ENCODE data around the gene L2HGDH.
A peak's percentile ranks its signal among the peaks of the same experiment; 100 is the strongest.
"Not testable (repeated sequence)": the region's sequence is repeated elsewhere in the genome, so short reads cannot be mapped to it uniquely, and the experiment has no call there.

The L2HGDH gene

DNA sequence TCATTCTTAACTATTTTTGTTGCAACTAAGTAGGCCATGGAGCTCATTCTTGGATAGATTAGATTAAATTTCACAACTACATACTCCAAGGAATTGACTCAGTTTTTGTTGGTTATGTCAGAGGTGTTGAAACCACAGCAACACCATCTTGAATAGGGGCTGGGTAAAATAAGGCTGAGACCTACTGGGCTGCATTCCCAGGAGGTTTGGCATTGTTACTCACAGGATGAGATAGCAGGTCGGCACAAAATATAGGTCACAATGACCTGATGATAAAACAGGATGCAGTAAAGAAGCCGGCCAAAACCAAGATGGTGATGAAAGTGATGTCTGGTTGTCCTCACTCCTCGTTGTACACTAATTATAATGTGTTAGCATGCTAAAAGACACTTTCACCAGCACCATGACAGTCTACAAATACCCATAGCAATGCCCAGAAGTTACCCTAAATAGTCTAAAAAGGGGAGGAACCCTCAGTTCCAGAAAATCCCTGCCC lies 21.0 kb upstream of the L2HGDH start:
- Histone ChIP-seq H3K27ac (peak overlapping the region in 1 of 2 donors; percentile 50), H3K4me3 (no peak overlapping the region)
- TF ChIP-seq, protein P1, sequence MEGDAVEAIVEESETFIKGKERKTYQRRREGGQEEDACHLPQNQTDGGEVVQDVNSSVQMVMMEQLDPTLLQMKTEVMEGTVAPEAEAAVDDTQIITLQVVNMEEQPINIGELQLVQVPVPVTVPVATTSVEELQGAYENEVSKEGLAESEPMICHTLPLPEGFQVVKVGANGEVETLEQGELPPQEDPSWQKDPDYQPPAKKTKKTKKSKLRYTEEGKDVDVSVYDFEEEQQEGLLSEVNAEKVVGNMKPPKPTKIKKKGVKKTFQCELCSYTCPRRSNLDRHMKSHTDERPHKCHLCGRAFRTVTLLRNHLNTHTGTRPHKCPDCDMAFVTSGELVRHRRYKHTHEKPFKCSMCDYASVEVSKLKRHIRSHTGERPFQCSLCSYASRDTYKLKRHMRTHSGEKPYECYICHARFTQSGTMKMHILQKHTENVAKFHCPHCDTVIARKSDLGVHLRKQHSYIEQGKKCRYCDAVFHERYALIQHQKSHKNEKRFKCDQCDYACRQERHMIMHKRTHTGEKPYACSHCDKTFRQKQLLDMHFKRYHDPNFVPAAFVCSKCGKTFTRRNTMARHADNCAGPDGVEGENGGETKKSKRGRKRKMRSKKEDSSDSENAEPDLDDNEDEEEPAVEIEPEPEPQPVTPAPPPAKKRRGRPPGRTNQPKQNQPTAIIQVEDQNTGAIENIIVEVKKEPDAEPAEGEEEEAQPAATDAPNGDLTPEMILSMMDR (IDR thresholded peaks at IDR 0.05) = no peak
- no peak for DNase-seq (ENCODE audit: low spot score)

DNA sequence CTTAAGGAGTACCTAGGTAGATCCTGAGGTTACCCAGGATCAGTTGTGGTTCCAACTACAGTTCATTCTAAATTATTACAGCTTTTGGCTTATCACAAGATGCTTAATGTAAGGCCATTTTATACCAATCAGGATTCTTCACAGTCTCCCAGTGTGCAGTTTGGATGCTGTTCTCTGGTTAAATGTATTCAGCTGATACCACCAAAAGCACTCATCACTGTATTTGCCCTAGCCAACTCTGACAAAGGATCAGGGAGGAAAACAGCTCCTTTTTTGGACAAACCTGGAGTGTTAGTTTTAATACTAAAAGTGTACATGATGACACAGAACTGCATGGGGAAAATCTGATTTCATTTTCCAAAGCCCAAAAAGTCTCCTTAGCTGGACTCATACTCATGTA lies 19.6 kb upstream of the L2HGDH start:
- Histone ChIP-seq H3K27ac (no peak overlapping the region), H3K4me3 (no peak overlapping the region)
- TF ChIP-seq, protein P1 (IDR thresholded peaks at IDR 0.05) = no peak
- DNase-seq (ENCODE audit: low spot score) = no peak

DNA sequence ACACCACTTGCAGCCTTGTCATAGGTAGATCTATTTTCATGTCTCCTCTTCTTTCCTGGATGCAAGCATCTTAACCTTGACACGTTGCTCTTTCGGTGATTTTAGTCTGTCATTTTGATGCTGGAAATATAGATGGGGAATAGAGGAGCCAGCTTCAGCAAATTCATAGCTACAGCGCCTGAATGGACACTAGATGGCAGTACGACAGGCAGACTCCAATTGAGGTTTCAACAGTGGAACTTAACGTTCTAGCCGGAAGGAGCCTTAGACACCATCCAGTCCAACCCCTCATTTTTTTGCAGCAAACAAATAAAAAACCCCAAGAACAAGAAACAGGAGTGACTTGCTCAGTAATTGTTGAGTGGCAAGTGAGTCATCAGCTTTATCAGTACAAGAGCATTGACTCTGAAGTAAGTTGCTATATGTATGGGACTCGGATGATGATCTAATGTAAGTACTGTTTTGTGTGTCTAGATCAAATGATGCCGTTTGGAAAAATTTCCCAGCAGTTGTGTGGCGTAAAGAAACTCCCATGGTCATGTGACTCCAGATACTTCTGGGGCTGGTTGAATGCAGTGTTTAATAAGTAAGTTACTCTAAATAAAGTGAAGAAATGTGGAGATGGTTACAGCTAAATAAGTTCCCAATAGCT lies 9.1 kb upstream of the L2HGDH start:
- Histone ChIP-seq H3K27ac (peak overlapping the region; percentile 46 to 79), H3K4me3 (peak overlapping the region; percentile 64)
- no peak for DNase-seq (ENCODE audit: low spot score)
- TF ChIP-seq, protein P1 (IDR thresholded peaks at IDR 0.05) = peak; percentile 68

DNA sequence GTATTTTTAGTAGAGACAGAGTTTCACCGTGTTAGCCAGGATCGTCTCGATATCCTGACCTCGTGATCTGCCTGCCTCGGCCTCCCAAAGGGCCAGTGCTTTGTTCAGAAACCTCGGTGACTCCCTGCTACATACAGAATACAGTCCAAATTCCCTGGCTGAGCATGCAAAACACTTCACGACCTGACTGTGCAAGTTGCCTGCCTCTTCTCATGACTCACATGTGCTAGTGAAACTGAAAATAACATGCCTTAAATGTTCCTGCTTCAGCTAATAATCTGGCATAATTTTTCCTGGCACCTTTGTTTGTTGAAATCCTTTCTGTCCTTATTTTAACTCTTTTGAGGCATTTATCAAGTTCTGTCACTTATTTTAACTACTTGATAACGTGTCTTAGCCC lies 8.3 kb upstream of the L2HGDH start:
- H3K27ac ChIP-seq = peak overlapping the region in 1 of 2 donors; percentile 79
- TF ChIP-seq, protein P1 (IDR thresholded peaks at IDR 0.05) = no peak
- no peak for DNase-seq (ENCODE audit: low spot score)
- no peak overlapping the region for H3K4me3 ChIP-seq

DNA sequence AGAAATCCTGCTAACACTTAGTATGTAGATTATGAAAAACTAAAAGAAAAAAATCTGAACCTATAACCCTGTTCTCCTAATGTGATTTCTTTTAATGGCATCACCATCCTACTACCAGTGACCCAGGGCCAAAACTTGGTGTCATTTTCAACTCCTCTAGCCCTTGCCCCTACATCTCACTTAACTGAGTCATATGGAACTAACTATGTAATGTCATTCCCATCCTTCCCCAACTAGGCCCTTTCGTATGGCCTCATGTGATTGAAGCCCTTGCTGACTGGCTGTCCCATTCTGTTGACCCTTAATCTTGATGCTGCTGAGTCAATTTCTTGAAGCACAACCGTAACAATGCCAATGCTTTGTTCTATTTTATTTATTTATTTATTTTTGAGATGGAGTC lies 7.7 kb upstream of the L2HGDH start:
- no peak overlapping the region for H3K27ac ChIP-seq
- H3K4me3 ChIP-seq = no peak overlapping the region
- TF ChIP-seq, protein P1 (IDR thresholded peaks at IDR 0.05) = no peak
- no peak for DNase-seq (ENCODE audit: low spot score)

DNA sequence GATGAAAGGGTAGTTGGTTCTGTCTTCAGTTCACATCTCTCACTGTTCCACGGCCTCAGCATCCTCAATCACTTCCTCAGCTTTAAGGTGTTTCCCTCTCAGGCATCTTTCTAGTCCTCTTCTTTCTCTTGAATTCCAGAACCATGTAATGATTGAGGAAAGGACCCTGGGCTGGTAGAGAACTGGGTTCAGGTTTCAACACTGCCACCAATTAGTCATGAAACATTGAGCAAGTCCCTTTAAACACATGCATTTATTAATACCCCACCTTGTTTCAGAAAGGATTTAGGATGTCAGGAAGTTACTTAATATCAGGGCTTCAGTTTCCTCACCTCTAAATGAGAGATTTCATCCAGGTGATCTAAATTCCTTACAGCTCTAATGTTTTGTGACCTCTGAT lies 7.3 kb upstream of the L2HGDH start:
- Histone ChIP-seq H3K4me3 (no peak overlapping the region), H3K27ac (no peak overlapping the region)
- no peak for DNase-seq (ENCODE audit: low spot score)
- TF ChIP-seq, protein P1 (IDR thresholded peaks at IDR 0.05) = no peak

DNA sequence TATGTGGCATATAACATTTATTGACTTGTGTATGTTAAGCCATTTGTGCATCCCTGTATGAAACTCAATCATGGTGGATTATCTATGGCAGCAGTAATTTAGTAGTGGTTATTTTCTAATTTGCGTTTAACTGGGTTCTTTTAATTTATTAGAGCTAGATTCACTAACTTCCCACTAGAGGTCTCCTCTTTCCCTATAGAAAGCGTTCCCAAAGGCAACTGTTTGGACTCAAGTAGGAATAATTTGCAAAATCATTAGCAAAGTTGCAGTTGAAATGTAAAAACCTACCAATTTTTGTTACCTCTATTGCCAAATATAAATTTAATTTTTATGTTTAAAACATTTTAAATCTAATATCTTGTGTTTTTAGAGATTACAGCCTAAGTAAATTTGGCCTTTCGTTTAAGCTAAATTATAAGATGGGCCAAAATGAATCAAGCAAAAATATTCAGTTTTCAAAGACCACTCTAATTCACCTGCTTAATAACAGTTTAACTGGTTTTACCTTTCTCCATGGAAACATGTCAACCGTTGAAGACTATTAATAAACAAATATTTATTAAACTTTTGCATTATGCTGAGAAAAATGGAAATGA lies 6.1 kb upstream of the L2HGDH start:
- no peak overlapping the region for H3K4me3 ChIP-seq
- no peak for DNase-seq (ENCODE audit: low spot score)
- H3K27ac ChIP-seq = no peak overlapping the region
- TF ChIP-seq, protein P1 (IDR thresholded peaks at IDR 0.05) = peak; percentile 43

DNA sequence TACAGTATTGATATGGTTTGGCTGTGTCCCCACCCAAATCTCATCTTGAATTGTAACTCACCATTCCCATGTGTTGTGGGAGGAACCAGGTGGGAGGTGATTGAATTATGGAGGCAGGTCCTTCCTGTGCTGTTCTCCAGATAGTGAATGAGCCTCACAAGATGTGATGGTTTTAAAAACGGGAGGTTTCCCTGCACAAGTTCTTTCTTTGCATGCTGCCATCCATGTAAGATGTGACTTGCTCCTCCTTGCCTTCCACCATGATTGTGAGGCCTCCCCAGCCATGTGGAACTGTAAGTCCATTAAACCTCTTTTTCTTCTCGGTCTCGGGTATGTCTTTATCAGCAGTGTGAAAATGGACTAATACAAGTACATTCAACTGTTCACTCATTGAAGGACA lies 2.1 kb upstream of the L2HGDH start:
- not testable (repeated sequence) for H3K27ac ChIP-seq; DNase-seq (ENCODE audit: low spot score); H3K4me3 ChIP-seq

Data from coronary artery (tissue), 2 donors.